GM12874 (cell line): ENCODE results near the gene RER1.

Experiments
- CTCF ChIP-seq: IDR thresholded peaks from 2 replicates; pipeline ENCODE4 v1.5.1; 2011; ENCODE audit warnings: low read depth, mild to moderate bottlenecking, control low read depth, low read length, moderate library complexity; ENCODE audit not compliant: insufficient read depth

The RER1 gene

GRCh38 chr1:2346691-2347408, 44.8 kb upstream of the RER1 start:
- TF ChIP-seq CTCF: no peak

GRCh38 chr1:2347409-2347785, 44.2 kb upstream of the RER1 start:
- TF ChIP-seq CTCF: no peak

DNA sequence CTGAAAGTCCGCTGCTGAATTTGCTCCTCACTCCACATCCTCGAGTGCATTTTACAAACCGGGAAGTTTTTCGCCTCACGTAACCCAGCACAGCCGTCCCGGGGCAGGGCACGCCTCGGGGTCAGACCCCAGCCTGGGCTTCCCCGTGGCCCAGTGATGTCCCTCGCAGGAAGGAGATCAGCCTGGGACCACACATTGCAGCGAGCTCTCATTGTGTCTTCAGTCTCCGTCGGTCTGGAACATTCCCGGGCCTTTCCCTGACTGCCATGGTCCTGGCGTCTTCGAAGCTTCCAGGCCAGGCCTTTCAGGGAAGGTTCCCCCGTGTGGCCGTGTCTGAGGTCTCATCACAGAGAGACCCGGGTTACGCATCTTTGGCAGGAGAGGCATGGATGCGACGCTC, 43.7 kb upstream of the RER1 start:
- no peak for TF ChIP-seq CTCF

- TF ChIP-seq CTCF: no peak
Observed at GRCh38 chr1:2348346-2349325, 43.0 kb upstream of the RER1 start.

DNA sequence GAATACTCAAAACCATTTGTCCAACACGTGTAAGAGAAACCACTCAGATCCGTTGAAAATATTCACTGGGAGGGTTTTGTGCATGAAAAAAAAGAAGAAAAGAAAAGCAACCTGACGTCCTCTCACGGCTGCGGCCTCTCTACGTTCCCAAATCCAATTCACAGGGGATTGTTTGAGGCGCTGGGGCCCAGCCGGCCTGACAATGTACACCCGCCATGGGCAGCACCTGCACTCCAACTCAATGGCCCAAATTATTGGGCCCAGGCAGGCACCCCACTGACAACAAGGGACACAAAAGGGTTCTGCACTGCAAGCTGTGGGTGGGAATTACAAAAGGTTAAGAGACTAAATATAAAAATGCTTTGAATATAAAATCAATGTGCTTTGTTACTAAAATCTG, 41.8 kb upstream of the RER1 start:
- TF ChIP-seq CTCF: no peak

GRCh38 chr1:2350501-2350900, 41.1 kb upstream of the RER1 start:
- no peak for TF ChIP-seq CTCF

- no peak for TF ChIP-seq CTCF
Observed at GRCh38 chr1:2350911-2351655, 40.6 kb upstream of the RER1 start.
